Medulla oblongata (tissue), 1 donor: ENCODE measurements around the gene KLHDC4.
A peak's percentile ranks its signal among the peaks of the same experiment; 100 is the strongest.
"Not testable (repeated sequence)": the region's sequence is repeated elsewhere in the genome, so short reads cannot be mapped to it uniquely, and the experiment has no call there.

Source experiments
- DNase-seq: peaks from one replicate; pipeline ENCODE4 v3.0.0-alpha.2; 2015; ENCODE audit errors: extremely low spot score

Gene KLHDC4

GRCh38 chr16:87742781-87743490 lies 22.9 kb downstream of the KLHDC4 start:
- DNase-seq: no peak

GRCh38 chr16:87741700-87742415 lies 23.9 kb downstream of the KLHDC4 start:
- no peak for DNase-seq

DNA sequence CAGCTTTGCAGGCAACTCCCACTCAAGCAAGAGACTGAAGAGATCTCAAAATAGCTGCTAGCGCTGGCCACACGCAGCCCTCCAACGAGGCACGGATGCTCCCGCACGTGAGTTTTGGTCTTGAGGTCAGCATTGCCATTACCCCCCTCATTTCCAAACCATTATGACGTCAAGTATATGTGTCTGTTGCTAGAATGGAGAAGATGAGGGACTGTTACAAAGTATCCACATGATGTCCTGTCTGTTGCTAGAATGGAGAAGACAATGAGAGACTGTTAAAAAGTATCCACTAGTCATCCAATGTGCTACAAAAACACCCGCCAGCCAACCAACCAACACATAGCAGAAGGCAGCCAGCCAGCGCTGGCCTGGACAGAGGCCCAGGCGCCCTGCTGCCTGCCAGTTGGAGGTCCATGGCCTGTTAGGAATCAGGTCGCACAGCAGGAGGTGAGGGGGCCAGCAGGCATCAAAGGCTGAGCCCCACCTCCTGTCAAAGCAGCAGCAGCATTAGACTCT lies 24.8 kb downstream of the KLHDC4 start:
- DNase-seq: peak; percentile 92

- no peak for DNase-seq
Measured at GRCh38 chr16:87740441-87740840, 25.3 kb downstream of the KLHDC4 start.

GRCh38 chr16:87739801-87740200 lies 26.0 kb downstream of the KLHDC4 start:
- DNase-seq: no peak

DNA sequence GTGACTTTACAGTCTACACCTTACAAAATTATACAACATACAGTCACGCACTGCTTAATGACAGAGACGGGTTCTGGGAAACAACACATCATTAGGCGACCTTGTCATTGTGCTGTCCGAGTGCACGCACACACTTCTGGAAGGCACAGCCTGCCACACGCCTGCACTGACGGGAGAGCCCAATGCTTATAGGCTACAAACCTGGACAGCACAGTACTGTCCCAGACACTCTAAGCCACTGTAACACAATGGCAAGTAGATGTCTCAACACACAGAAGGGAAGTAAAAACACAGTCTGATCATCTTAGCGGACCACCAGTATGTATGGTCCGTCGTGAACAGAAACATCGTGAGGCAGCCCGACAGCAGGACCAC lies 29.8 kb downstream of the KLHDC4 start:
- no peak for DNase-seq

DNA sequence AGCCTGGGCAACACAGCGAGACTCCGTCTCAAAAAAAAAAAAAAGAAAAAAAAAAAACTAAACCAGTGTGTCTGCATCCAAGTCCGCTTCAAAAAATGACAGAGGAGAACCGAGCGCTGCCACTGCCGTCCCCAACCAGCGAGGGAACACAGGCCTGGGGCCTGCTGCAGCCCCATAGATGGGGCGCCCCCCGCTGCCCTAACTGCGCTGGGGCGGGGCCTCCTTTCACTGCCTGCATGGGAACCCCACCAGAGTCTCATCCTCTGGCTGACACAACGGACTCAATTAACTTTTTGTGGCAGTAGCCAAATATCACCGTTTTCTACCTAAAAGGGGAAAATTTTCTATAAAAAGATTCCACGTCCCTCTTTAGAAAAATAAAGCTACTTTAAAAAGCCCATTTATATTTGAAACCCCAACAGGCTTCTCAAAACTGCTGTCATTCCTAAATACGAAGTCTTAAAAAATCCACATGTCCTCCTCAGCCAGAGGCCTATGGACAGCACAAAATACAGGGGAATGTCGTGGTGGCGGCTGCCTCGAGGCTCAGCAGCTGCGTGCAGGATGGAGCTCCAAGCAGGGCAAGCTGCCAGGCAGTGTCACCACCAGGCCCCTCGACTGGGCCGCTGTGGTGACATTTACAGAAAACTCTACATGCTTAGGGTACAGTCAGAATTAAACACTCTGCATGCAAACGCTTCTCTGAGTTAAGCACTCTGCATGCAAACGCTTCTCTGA lies 30.3 kb downstream of the KLHDC4 start:
- DNase-seq: no peak

DNA sequence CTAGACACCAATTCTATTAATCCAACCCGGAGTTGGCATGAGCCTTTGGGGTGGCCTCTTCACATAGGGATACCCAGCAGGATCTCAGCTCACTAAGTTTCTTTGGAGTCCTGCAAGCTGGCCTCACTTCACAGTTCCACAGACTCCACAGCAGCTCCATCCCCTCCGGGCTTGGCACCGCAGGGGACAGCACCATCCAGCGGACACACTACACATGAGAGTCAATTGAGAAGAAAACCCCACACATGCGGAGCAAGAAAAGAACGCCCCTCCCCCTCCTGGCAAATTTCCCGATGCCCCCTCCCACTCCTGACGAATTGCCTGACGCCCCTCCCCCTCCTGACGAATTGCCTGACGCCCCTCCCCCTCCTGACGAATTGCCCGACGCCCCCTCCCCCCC lies 31.1 kb downstream of the KLHDC4 start:
- DNase-seq: peak; percentile 31

DNA sequence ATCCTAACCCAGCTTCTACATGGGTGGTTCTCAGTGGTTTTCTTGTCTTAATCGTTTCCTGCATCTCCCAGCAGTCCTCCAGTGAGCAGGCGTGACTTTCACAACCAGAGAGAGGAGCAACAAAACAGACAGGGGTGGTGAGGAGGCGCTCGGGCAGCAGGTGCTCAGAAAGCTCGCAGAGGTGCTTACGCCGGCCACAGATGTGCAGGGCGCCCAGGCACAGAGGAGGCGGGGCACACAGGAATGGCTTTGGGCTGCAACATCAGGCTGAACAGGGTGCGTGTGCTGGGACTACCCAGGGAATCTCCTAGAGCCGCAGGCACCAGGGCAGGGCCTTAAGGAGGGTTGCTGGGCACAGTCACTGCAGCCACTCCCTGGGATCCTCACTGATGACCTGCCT lies 32.6 kb downstream of the KLHDC4 start:
- no peak for DNase-seq

- no peak for DNase-seq
Measured at GRCh38 chr16:87731607-87732006, 34.2 kb downstream of the KLHDC4 start.

DNA sequence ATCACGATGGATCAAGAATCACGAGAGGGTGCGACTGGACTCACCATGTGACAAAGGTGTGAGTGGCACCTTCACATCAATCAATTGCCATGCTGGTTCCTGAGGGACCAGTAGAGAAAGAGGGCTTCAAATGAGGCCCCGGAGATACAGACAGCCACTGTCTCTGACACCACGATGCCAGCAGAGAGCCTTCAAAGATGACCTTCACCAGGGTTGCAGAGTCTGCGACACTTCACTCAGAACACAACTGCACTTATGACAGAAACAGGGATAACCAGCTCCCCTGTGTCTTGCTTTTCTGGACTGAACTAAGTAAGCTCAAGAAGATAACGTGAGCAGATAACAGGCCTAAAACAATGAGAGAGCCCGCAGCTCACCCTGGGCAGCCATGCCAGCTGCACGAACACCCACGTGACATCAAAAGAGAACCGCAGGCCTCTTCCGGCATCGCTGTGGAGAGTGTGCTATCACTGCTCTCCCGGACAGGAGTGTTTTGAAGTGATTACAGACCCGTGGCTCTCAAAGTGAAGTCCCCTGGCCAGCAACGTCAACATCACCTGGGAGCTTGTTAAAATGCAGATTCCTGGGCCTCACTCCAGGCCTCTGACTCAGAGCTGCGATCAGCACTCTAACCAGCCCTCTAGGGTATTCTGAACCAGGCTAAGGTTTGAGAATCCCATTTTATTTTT lies 36.4 kb downstream of the KLHDC4 start:
- DNase-seq: no peak

GRCh38 chr16:87728026-87728425 lies 37.8 kb downstream of the KLHDC4 start:
- no peak for DNase-seq

DNA sequence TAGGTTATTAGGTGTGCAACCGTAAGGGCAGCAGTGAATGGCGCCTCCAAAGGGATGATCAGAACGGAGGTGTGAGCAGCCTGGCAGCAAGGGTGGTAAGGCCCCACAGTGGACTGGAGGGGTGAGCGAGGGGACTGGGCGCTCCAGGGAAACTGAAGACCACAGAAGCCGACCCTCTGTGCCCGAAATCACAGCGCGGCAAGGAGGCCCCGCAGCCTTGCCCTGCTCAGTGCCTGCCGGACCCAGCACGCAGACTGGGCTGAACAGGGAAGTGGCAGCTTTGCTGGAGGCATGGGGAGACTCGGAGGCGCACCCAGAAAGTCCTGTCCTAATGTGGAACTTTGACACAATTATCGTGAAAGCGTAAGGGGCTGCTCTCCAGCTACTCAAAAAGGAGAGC lies 38.4 kb downstream of the KLHDC4 start:
- DNase-seq: no peak

DNA sequence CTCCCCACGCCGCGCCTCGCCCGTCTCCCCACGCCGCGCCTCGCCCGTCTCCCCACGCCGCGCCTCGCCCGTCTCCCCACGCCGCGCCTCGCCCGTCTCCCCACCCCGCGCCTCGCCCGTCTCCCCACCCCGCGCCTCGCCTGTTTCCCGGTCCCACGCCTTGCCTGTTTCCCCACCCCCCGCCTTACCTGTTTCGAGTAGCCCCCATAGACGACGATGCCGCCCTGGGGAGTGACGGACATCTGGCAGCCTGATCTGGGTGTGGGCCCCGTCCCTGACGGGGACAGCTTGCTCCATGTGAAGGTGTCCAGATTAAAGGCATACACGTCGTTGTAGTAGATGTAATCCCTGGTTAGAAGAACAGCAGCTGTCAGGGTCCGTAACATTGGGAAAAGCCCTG lies 39.2 kb downstream of the KLHDC4 start:
- not testable (repeated sequence) for DNase-seq

- no peak for DNase-seq
Measured at GRCh38 chr16:87725596-87726235, 40.1 kb downstream of the KLHDC4 start.

GRCh38 chr16:87724490-87725291 lies 41.1 kb downstream of the KLHDC4 start:
- no peak for DNase-seq

DNA sequence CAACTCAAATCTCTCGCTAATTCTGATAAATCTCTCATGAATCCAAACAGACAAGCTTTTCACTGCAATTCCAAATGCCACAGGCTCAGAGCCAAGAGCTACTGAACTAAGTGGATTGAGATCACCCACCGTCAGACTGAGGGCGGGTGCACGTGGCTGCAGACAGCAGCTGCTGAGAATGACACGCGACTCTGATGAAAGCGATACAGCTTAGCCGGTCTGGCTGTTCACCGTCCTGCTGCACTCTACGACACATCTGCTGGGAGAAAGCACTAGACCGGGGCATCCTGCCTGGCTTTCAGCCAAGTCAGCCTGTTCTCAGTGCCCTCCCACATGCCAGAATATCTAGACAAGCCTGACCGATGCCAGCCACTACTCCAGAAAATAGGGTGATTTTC lies 42.6 kb downstream of the KLHDC4 start:
- DNase-seq: peak; percentile 91

DNA sequence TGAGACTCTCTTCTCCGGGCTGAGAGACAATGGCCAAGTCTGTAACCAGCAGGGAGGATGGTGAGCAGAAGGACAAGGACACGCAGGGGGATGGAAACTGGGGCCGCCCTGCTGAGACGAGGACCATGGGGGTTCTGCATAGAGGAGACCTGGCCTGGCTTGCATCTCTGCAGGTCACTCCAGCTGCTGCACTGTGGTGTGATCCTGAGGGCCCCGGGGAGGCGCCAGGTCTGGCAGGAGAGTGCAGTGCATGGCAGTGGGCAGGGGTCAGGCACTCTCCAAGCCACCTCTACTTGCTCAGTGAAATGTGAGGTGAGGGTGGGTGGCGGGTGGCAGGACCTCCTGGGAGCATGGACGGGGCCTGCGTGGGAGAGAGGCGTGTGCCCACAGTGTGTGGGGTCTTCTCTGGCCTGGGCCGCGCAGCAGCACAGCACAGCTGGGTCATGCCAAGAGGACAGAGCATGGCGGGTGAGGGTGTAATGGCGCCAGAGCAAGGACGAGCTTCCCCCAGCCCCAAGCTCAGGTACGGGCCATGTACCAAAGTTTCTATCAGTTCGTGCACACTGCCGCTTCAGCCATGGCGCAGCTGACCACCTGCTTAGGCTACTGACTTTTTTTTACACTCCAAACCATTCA lies 43.1 kb downstream of the KLHDC4 start:
- no peak for DNase-seq

DNA sequence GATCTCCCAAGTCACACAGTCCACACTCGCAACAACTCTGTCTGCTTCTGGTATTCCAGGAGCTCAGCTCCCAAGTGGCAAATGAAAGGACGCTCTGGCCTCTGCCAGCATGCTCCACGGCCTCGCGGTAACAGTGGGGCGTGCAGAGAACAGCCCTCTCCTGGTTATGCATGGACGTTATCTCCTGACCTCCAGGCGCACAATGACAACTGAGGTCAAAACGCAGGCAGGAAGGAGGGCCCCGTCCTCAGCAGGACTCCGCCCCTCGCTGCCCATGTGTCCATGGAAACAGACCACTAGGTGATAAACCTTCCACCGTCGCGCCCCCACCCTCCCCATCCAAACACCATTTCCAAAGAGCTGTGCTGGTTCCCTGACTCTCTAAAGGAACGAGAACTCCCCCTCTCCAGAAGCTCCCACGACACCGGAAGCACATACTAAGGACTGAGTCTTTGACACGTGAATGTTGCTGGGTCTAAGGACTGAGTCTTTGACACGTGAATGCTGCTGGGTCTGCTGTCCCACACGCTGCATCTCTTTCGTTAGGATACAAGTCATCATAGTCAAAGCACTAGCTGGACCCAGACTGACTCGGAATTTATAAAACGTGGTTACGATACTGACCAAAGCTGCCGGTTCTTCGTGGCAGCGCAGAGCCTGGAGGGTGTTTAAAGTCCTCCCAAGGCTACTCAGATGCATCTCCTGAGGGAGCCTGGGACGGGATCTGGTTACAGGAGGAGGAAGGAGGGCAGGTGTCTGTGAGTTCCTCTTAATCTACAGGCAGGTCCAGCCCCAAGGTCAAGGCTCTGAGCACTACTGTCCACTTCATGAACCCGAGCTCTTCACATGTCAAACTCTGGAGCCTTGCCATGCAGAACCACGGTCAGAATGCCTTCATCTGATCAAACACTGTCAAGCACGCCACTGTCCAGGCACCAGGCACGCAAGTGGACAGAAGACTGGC lies 43.9 kb downstream of the KLHDC4 start:
- DNase-seq: peak; percentile 37
